OCI-LY7 (cell line): ENCODE data around the gene RAB37. TPM values are rescaled to one million over a fixed set of nuclear protein-coding genes. Genes with fewer than 3 reads are reported as not detected.

ENCODE experiments used
- BruUV-seq: library from RNA; stranded (reverse); fragments of 400-500 nt; replicated peaks from 2 replicates; lab custom pipeline; 2021; lab: Mats Ljungman, UMichigan
- CTCF ChIA-PET: fragments of 300-600 bp; sonication (Branson Sonifier 250); formaldehyde crosslinking; loops from one replicate; lab custom pipeline; 2022; ENCODE audit warnings: antibody characterized with exemption; ENCODE audit not compliant: unreplicated experiment; lab: Charles Lee
- POLR2A ChIA-PET: fragments of 300-600 bp; sonication (Branson Sonifier 250); formaldehyde crosslinking; loops from one replicate; lab custom pipeline; 2022; ENCODE audit warnings: antibody characterized with exemption; lab: Charles Lee
- DNase-seq: peaks from one replicate; pipeline ENCODE4 v3.0.0-alpha.2; 2015; ENCODE audit warnings: low spot score
- H2AFZ ChIP-seq: fragments of 200-600 bp; sonication (generic), shearing (Covaris generic); 2 replicates; pipeline ENCODE4 v1.6.1; 2014; ENCODE audit warnings: mild to moderate bottlenecking, antibody characterized with exemption, low read length, moderate library complexity
- H3K27ac ChIP-seq: fragments of 200-600 bp; sonication (generic); 2 replicates; pipeline ENCODE4 v1.5.1; 2014; ENCODE audit warnings: mixed run types, low read depth, mild to moderate bottlenecking, moderate library complexity, low read length, inconsistent platforms; ENCODE audit not compliant: poor library complexity, severe bottlenecking
- H3K36me3 ChIP-seq: fragments of 200-600 bp; sonication (generic); 2 replicates; pipeline ENCODE4 v1.6.1; 2014; ENCODE audit warnings: mild to moderate bottlenecking, antibody characterized with exemption, low read length, moderate library complexity, mixed read lengths; ENCODE audit not compliant: insufficient read depth
- H3K4me1 ChIP-seq: fragments of 200-600 bp; sonication (generic); 2 replicates; pipeline ENCODE4 v1.5.1; 2014; ENCODE audit warnings: mild to moderate bottlenecking, low read length; ENCODE audit not compliant: insufficient read depth, poor library complexity, severe bottlenecking
- H3K4me2 ChIP-seq: fragments of 200-600 bp; sonication (generic); 2 replicates; pipeline ENCODE4 v1.6.1; 2014; ENCODE audit warnings: mild to moderate bottlenecking, low read length
- H3K4me3 ChIP-seq: fragments of 200-600 bp; sonication (generic); 2 replicates; pipeline ENCODE4 v1.5.1; 2014; ENCODE audit warnings: mild to moderate bottlenecking, low read depth, low read length; ENCODE audit not compliant: poor library complexity, severe bottlenecking
- H3K79me2 ChIP-seq: fragments of 200-600 bp; sonication (generic); 2 replicates; pipeline ENCODE4 v1.6.1; 2016; ENCODE audit warnings: low read depth, mild to moderate bottlenecking, low read length, moderate library complexity, mixed read lengths; ENCODE audit not compliant: insufficient read depth
- H3K9me2 ChIP-seq: fragments of 200-600 bp; sonication (generic); 2 replicates; pipeline ENCODE4 v1.6.1; 2016; ENCODE audit warnings: mild to moderate bottlenecking, low read length, mixed read lengths; ENCODE audit not compliant: insufficient read depth
- H3K9me3 ChIP-seq: fragments of 200-600 bp; sonication (generic); 2 replicates; pipeline ENCODE4 v1.6.1; 2014; ENCODE audit warnings: mild to moderate bottlenecking, mixed run types, low read length, mixed read lengths
- H4K20me1 ChIP-seq: fragments of 200-600 bp; sonication (generic); 2 replicates; pipeline ENCODE4 v1.6.1; 2014; ENCODE audit warnings: mild to moderate bottlenecking, antibody characterized with exemption, low read length, moderate library complexity, mixed read lengths; ENCODE audit not compliant: insufficient read depth
- CTCF ChIP-seq: fragments of 200-600 bp; sonication (generic); conservative IDR thresholded peaks from 2 replicates; pipeline ENCODE4 v1.5.1; 2014; ENCODE audit warnings: mild to moderate bottlenecking, antibody characterized with exemption, low read length, moderate library complexity, mixed read lengths
- EZH2phosphoT487 ChIP-seq: fragments of 200-600 bp; sonication (generic); IDR thresholded peaks from 2 replicates; pipeline ENCODE4 v1.6.1; 2018; ENCODE audit warnings: low read depth, borderline replicate concordance, mild to moderate bottlenecking, mixed run types, antibody characterized with exemption, low read length, moderate library complexity, mixed read lengths
- intact Hi-C: fragments of 100-400 bp; cut with micrococcal nuclease; formaldehyde crosslinking; loops from one replicate; pipeline ENCODE4 v1.10.0; 2022; ENCODE audit not compliant: unreplicated experiment
- total RNA-seq, 2 experiments: library from RNA; depleted of rRNA in 1 of 2; stranded (reverse); fragments of >200 nt in 1 of 2; shearing (Covaris generic) in 1 of 2; gene quantifications; 2 replicates each; pipeline ENCODE4 v1.2.3, GENCODE V29; 2014 to 2022

The RAB37 gene
- total RNA-seq, 2 experiments from 2014 or later, result 6.3 to 12.7 TPM

- Histone ChIP-seq H3K9me2 (no peaks in the 10 kb centered on the region), H3K4me3 (no peak overlapping the region), H3K79me2 (no peaks in the 10 kb centered on the region), H3K4me1 (peaks cover 25% of the 10 kb centered on the region), H3K4me2 (no peak overlapping the region), H3K27ac (no peak overlapping the region), H2AFZ (no peak overlapping the region), H3K36me3 (no peaks in the 10 kb centered on the region), H4K20me1 (no peaks in the 10 kb centered on the region), H3K9me3 (peaks cover 3% of the 10 kb centered on the region)
- TF ChIP-seq EZH2phosphoT487, result no peak
- no peak for TF ChIP-seq CTCF
- CTCF ChIA-PET, result no interaction called here
- intact Hi-C loops, result no loop called here
- POLR2A ChIA-PET, result no interaction called here
- no TSS peak for BruUV-seq
- no peak for DNase-seq
Observed at GRCh38 chr17:74733365-74734122, 3.5 kb upstream of the RAB37 start.

- POLR2A ChIA-PET, result no interaction called here
- Histone ChIP-seq H3K79me2 (no peaks in the 10 kb centered on the region), H3K9me2 (no peaks in the 10 kb centered on the region), H3K4me2 (no peak overlapping the region), H3K4me1 (peaks cover 32% of the 10 kb centered on the region), H3K4me3 (no peak overlapping the region), H3K9me3 (no peaks in the 10 kb centered on the region), H2AFZ (no peak overlapping the region), H3K36me3 (no peaks in the 10 kb centered on the region), H3K27ac (no peak overlapping the region), H4K20me1 (no peaks in the 10 kb centered on the region)
- CTCF ChIA-PET, result no interaction called here
- BruUV-seq, result no TSS peak
- intact Hi-C loops, result no loop called here
- no peak for DNase-seq
- no peak for TF ChIP-seq CTCF
- no peak for TF ChIP-seq EZH2phosphoT487
Observed at GRCh38 chr17:74734256-74734655, 2.8 kb upstream of the RAB37 start.
